ENCODE data around the gene ARL6IP4. TPM values are rescaled to one million over a fixed set of nuclear protein-coding genes. Genes with fewer than 3 reads are reported as not detected.

ARL6IP4 gene
- total and polyA plus RNA-seq, 10 of the 15 experiments (the other 5 are each of a cell fraction or from before 2014, with no cell fraction given) = 2.5 to 320 (median 188) TPM

- H4K20me1 ChIP-seq (ENCODE audit: control insufficient read depth, insufficient read depth) = no peaks in the 10 kb centered on the region
- H3K4me2 ChIP-seq (ENCODE audit: control insufficient read depth, insufficient read depth) = no peak overlapping the region
- FAIRE-seq (no peak), DNase-seq (ENCODE audit: low read depth, low spot score) (no peak), ATAC-seq (no peak)
- POLR2A ChIA-PET = no interaction called here
- no peak overlapping the region for H3K9ac ChIP-seq (ENCODE audit: control insufficient read depth, insufficient read depth, low read length)
- no TSS peak for BruUV-seq (replicated peaks)
- H2AFZ ChIP-seq (ENCODE audit: control insufficient read depth, low read depth, low read length) = no peak overlapping the region
- CTCF ChIA-PET = interaction anchor here (0.6 kb wide), 1 partner anchor 13 kb away, joined by 3 read pairs; no protein-coding TSS in a partner anchor
- WGBS (ENCODE audit: insufficient coverage, insufficient replicate concordance, low lambda C conversion rate, missing lambda C conversion rate) = 84% methylated on average over 31 of the region's 45 CpGs
- intact Hi-C loops (cut with micrococcal nuclease; ENCODE audit: unreplicated experiment) = no loop called here
- RAD21 ChIA-PET (ENCODE audit: unreplicated experiment) = no interaction called here
- H3K27ac ChIP-seq (ENCODE audit: control insufficient read depth, insufficient read depth) = no peak overlapping the region
- peaks cover 0 to 2% of the 10 kb centered on the region in 2 experiments; a peak in 2 of 4 replicates for H3K36me3 ChIP-seq (ENCODE audit: control insufficient read depth in 2 of 2, insufficient read depth in 2 of 2, low read length in 1 of 2)
- H3K27me3 ChIP-seq (replicated peaks in 1 of 2; ENCODE audit: control insufficient read depth in 2 of 2, insufficient read depth in 2 of 2, low read length in 1 of 2) = no peaks in the 10 kb centered on the region
- SMC1A ChIA-PET (ENCODE audit: uncharacterized antibody, unreplicated experiment) = no interaction called here
- no peak for TF ChIP-seq ZBTB4 (CRISPR knock-in tag; IDR thresholded peaks at IDR 0.05)
- no peak for TF ChIP-seq PKNOX1 (IDR thresholded peaks at IDR 0.05)
- TF ChIP-seq SUZ12 (IDR thresholded peaks at IDR 0.05; ENCODE audit: unreplicated experiment) = no peak
- TF ChIP-seq, protein P1, sequence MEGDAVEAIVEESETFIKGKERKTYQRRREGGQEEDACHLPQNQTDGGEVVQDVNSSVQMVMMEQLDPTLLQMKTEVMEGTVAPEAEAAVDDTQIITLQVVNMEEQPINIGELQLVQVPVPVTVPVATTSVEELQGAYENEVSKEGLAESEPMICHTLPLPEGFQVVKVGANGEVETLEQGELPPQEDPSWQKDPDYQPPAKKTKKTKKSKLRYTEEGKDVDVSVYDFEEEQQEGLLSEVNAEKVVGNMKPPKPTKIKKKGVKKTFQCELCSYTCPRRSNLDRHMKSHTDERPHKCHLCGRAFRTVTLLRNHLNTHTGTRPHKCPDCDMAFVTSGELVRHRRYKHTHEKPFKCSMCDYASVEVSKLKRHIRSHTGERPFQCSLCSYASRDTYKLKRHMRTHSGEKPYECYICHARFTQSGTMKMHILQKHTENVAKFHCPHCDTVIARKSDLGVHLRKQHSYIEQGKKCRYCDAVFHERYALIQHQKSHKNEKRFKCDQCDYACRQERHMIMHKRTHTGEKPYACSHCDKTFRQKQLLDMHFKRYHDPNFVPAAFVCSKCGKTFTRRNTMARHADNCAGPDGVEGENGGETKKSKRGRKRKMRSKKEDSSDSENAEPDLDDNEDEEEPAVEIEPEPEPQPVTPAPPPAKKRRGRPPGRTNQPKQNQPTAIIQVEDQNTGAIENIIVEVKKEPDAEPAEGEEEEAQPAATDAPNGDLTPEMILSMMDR (IDR thresholded peaks at IDR 0.05 in 2 of 3, conservative IDR thresholded peaks at IDR 0.05 in 1 of 3; ENCODE audit: control insufficient read depth in 2 of 3, extremely low read depth in 1 of 3, insufficient read depth in 1 of 3, low read depth in 3 of 3, low read length in 3 of 3) = no peak
- TF ChIP-seq DPF2 (IDR thresholded peaks at IDR 0.05) = no peak
- TF ChIP-seq SPI1 (IDR thresholded peaks at IDR 0.05; ENCODE audit: borderline replicate concordance, insufficient read depth, low read depth, low read length) = no peak
- TF ChIP-seq NFYB (IDR thresholded peaks at IDR 0.05; ENCODE audit: insufficient read depth, low read depth, low read length) = no peak
- TF ChIP-seq, protein P2, sequence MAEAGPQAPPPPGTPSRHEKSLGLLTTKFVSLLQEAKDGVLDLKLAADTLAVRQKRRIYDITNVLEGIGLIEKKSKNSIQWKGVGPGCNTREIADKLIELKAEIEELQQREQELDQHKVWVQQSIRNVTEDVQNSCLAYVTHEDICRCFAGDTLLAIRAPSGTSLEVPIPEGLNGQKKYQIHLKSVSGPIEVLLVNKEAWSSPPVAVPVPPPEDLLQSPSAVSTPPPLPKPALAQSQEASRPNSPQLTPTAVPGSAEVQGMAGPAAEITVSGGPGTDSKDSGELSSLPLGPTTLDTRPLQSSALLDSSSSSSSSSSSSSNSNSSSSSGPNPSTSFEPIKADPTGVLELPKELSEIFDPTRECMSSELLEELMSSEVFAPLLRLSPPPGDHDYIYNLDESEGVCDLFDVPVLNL (IDR thresholded peaks at IDR 0.05; ENCODE audit: low read depth, low read length) = no peak
- TF ChIP-seq BACH1 (IDR thresholded peaks at IDR 0.05; ENCODE audit: borderline replicate concordance) = no peak
- no peak for TF ChIP-seq SKIL (IDR thresholded peaks at IDR 0.05; ENCODE audit: low read depth, poor library complexity, severe bottlenecking)
- TF ChIP-seq RCOR1 (conservative IDR thresholded peaks at IDR 0.05; ENCODE audit: low read depth, low read length) = no peak
- peaks cover 12% of the 10 kb centered on the region for H3K79me2 ChIP-seq (ENCODE audit: control insufficient read depth, insufficient read depth, low read length)
- in situ Hi-C loops (cut with MboI) = no loop called here
- peaks cover 10% of the 10 kb centered on the region for H3K4me1 ChIP-seq (ENCODE audit: control insufficient read depth, insufficient read depth, low read length)
- H3K4me3 ChIP-seq = no peak overlapping the region
- H3K9me3 ChIP-seq (replicated peaks; ENCODE audit: control insufficient read depth, insufficient read depth, low read length) = no peaks in the 10 kb centered on the region
Observed at GRCh38 chr12:122985338-122986257, 5.1 kb downstream of the ARL6IP4 start.

All from GM12878 (cell line).